GM10248 (cell line): ENCODE measurements around the gene SKAP1.

Experiments used
- CTCF ChIA-PET: fragments of 300-600 bp; sonication (Branson Sonifier 250); formaldehyde crosslinking; extraction: SDS; loops from one replicate; lab custom pipeline; 2021; ENCODE audit warnings: antibody characterized with exemption; lab: Yijun Ruan, JAX
- POLR2A ChIA-PET: fragments of 350-650 bp; sonication (Branson Sonifier 250); formaldehyde crosslinking; extraction: SDS; loops from one replicate; lab custom pipeline; 2020; ENCODE audit warnings: antibody characterized with exemption; lab: Yijun Ruan, JAX
- DNase-seq: peaks from one replicate; pipeline ENCODE4 v3.0.0; 2012; ENCODE audit errors: extremely low spot score
- CTCF ChIP-seq: IDR thresholded peaks from 2 replicates; pipeline ENCODE4 v1.5.1; 2012; ENCODE audit warnings: mild to moderate bottlenecking, low read depth; ENCODE audit errors: extremely low read depth, missing control alignments, control extremely low read depth

Gene SKAP1

GRCh38 chr17:48317732-48318131 lies 112.3 kb downstream of the SKAP1 start:
- ChIA-PET POLR2A (no interaction called here), CTCF (interaction anchor here (1.0 to 4.5 kb wide), 3 partner anchors 8 to 27 kb away, joined by 3 to 16 read pairs (median 4); no protein-coding TSS in a partner anchor)
- TF ChIP-seq CTCF, result no peak
- DNase-seq, result no peak

GRCh38 chr17:48314716-48315115 lies 115.3 kb downstream of the SKAP1 start:
- TF ChIP-seq CTCF, result no peak
- DNase-seq, result no peak
- CTCF ChIA-PET, result no interaction called here
- POLR2A ChIA-PET, result no interaction called here

- POLR2A ChIA-PET, result no interaction called here
Measured at GRCh38 chr17:48313096-48313755, 116.8 kb downstream of the SKAP1 start.

GRCh38 chr17:48311324-48311723 lies 118.7 kb downstream of the SKAP1 start:
- CTCF ChIA-PET, result no interaction called here
- POLR2A ChIA-PET, result no interaction called here
- no peak for TF ChIP-seq CTCF
- no peak for DNase-seq

More at GRCh38 chr17:48313096-48313755, 116.8 kb downstream of the SKAP1 start:
- no peak for DNase-seq
- CTCF ChIA-PET, result no interaction called here
- no peak for TF ChIP-seq CTCF

GRCh38 chr17:48310748-48311213 lies 119.2 kb downstream of the SKAP1 start:
- no peak for DNase-seq
- ChIA-PET POLR2A (no interaction called here), CTCF (no interaction called here)
- no peak for TF ChIP-seq CTCF

GRCh38 chr17:48308581-48308980 lies 121.4 kb downstream of the SKAP1 start:
- no peak for TF ChIP-seq CTCF
- POLR2A ChIA-PET, result no interaction called here
- CTCF ChIA-PET, result interaction anchor here (0.7 to 3.1 kb wide), 33 partner anchors 8 to 310 kb away, joined by 3 to 42 read pairs (median 4); partner anchors contain the start of gene HOXB5

More at GRCh38 chr17:48308581-48308980, 121.4 kb downstream of the SKAP1 start:
- no peak for DNase-seq
